Keratinocyte (primary cell): ENCODE results near the gene IPPK. TPM values are rescaled to one million over a fixed set of nuclear protein-coding genes. Genes with fewer than 3 reads are reported as not detected.
A peak's percentile ranks its signal among the peaks of the same experiment; 100 is the strongest.

Experiments used
- DNase-seq: peaks from one replicate; pipeline ENCODE4 v3.0.0-alpha.2; 2011; ENCODE audit warnings: low read depth, missing footprints, low spot score
- FAIRE-seq: peaks from 2 replicates; lab custom pipeline; 2011; peaks lifted over from hg19 to GRCh38; lab: Jason Lieb, UNC
- H2AFZ ChIP-seq: 2 replicates; pipeline ENCODE4 v1.6.0; 2012; ENCODE audit warnings: low read length, control low read depth, inconsistent platforms; ENCODE audit not compliant: control insufficient read depth
- H3K27ac ChIP-seq: 2 replicates; pipeline ENCODE4 v1.5.1; 2011; ENCODE audit warnings: low read length; ENCODE audit not compliant: control insufficient read depth, insufficient read depth
- H3K27me3 ChIP-seq: 3 replicates; pipeline ENCODE4 v1.6.0; 2011; ENCODE audit warnings: low read length; ENCODE audit not compliant: control insufficient read depth, insufficient read depth; ENCODE audit errors: extremely low read depth
- H3K36me3 ChIP-seq, 2 experiments: 2 replicates in 1 of 2; 3 replicates in 1 of 2; pipeline ENCODE4 v1.5.1; 2011; ENCODE audit warnings: low read length in 2 of 2, mild to moderate bottlenecking in 1 of 2; ENCODE audit not compliant: control insufficient read depth in 2 of 2, insufficient read depth in 2 of 2; ENCODE audit errors: extremely low read depth in 1 of 2
- H3K4me1 ChIP-seq: 3 replicates; pipeline ENCODE4 v1.5.1; 2011; ENCODE audit warnings: low read length; ENCODE audit not compliant: control insufficient read depth, insufficient read depth; ENCODE audit errors: extremely low read depth
- H3K4me2 ChIP-seq: 3 replicates; pipeline ENCODE4 v1.6.0; 2011; ENCODE audit warnings: low read depth, low read length; ENCODE audit not compliant: control insufficient read depth, insufficient read depth; ENCODE audit errors: extremely low read depth
- H3K4me3 ChIP-seq, 3 experiments: fragments of 200-600 bp in 1 of 3; sonication (generic) in 1 of 3; 2 replicates in 2 of 3; 3 replicates in 1 of 3; pipeline ENCODE4 v1.5.1; 2011 to 2016; ENCODE audit warnings: low read length in 3 of 3, mild to moderate bottlenecking in 3 of 3, control low read depth in 2 of 3, inconsistent platforms in 1 of 3, low read depth in 1 of 3, mixed read lengths in 1 of 3, mixed run types in 1 of 3, moderate library complexity in 1 of 3; ENCODE audit not compliant: control insufficient read depth in 2 of 3, insufficient read depth in 2 of 3; ENCODE audit errors: extremely low read depth in 1 of 3
- H3K79me2 ChIP-seq: 2 replicates; pipeline ENCODE4 v1.6.0; 2012; ENCODE audit warnings: low read length; ENCODE audit not compliant: control insufficient read depth, insufficient read depth
- H3K9ac ChIP-seq: 3 replicates; pipeline ENCODE4 v1.6.0; 2011; ENCODE audit warnings: low read length; ENCODE audit not compliant: control insufficient read depth, insufficient read depth; ENCODE audit errors: extremely low read depth
- H3K9me1 ChIP-seq: 3 replicates; pipeline ENCODE4 v1.6.0; 2011; ENCODE audit warnings: low read length; ENCODE audit not compliant: control insufficient read depth, insufficient read depth; ENCODE audit errors: extremely low read depth
- H3K9me3 ChIP-seq: 2 replicates; pipeline ENCODE4 v1.5.1; 2012; ENCODE audit warnings: low read depth, low read length; ENCODE audit not compliant: control insufficient read depth
- H4K20me1 ChIP-seq: 3 replicates; pipeline ENCODE4 v1.6.0; 2011; ENCODE audit warnings: low read length; ENCODE audit not compliant: control insufficient read depth, insufficient read depth; ENCODE audit errors: extremely low read depth
- EZH2 ChIP-seq: IDR thresholded peaks from one replicate; pipeline ENCODE4 v1.6.1; 2012; ENCODE audit warnings: inconsistent platforms, mild to moderate bottlenecking, low read length, moderate library complexity
- dilution Hi-C: fragments of 300-500 bp; cut with MboI; formaldehyde crosslinking; loops from one replicate; pipeline ENCODE4 v1.7.0; 2020; ENCODE audit warnings: low sequenced_read_pairs; ENCODE audit not compliant: extremely low pct_ligation_motif_present
- polyA plus RNA-seq, 5 experiments: library from polyadenylated mRNA; depleted of rRNA in 3 of 5; stranded (reverse) in 3 of 5; stranded (forward) in 1 of 5; unstranded in 1 of 5; fragments of >200 nt; gene quantifications; 1 replicate in 1 of 5; 2 replicates in 3 of 5; 3 replicates in 1 of 5; pipeline versions ENCODE4 v1.2.1 to v1.2.3, GENCODE V29; 2011 to 2012; ENCODE audit warnings: missing spikeins in 2 of 5, low read depth in 1 of 5, low replicate concordance in 1 of 5
- TF ChIP-seq, protein P1 (sequence below), 3 experiments: IDR thresholded peaks in 1 of 3; conservative IDR thresholded peaks in 1 of 3; optimal IDR thresholded peaks in 1 of 3; 2 replicates in 2 of 3; 3 replicates in 1 of 3; pipeline versions ENCODE3 to v1.5.1; 2011; ENCODE audit warnings: low read length in 3 of 3, mild to moderate bottlenecking in 3 of 3, moderate library complexity in 2 of 3, control low read depth in 1 of 3, inconsistent platforms in 1 of 3; ENCODE audit not compliant: insufficient read depth in 2 of 3; ENCODE audit errors: extremely low read depth in 1 of 3

Gene IPPK
- polyA plus RNA-seq, 1 donor (not counting 4 experiments of a cell fraction or from before 2014, with no cell fraction given): 32.4 TPM

- TF ChIP-seq EZH2: no peak
- TF ChIP-seq, protein P1, sequence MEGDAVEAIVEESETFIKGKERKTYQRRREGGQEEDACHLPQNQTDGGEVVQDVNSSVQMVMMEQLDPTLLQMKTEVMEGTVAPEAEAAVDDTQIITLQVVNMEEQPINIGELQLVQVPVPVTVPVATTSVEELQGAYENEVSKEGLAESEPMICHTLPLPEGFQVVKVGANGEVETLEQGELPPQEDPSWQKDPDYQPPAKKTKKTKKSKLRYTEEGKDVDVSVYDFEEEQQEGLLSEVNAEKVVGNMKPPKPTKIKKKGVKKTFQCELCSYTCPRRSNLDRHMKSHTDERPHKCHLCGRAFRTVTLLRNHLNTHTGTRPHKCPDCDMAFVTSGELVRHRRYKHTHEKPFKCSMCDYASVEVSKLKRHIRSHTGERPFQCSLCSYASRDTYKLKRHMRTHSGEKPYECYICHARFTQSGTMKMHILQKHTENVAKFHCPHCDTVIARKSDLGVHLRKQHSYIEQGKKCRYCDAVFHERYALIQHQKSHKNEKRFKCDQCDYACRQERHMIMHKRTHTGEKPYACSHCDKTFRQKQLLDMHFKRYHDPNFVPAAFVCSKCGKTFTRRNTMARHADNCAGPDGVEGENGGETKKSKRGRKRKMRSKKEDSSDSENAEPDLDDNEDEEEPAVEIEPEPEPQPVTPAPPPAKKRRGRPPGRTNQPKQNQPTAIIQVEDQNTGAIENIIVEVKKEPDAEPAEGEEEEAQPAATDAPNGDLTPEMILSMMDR (optimal IDR thresholded peaks at IDR 0.05 in 1 of 3, IDR thresholded peaks at IDR 0.05 in 1 of 3, conservative IDR thresholded peaks at IDR 0.05 in 1 of 3; ENCODE audit: extremely low read depth in 1 of 3, insufficient read depth in 2 of 3, low read length in 3 of 3): no peak
- Histone ChIP-seq H2AFZ (no peak overlapping the region), H3K4me2 (no peak overlapping the region), H3K9ac (peak overlapping the region; percentile 2), H3K4me1 (peaks cover 54% of the 10 kb centered on the region), H4K20me1 (peaks cover 2% of the 10 kb centered on the region), H3K9me1 (peaks cover 2% of the 10 kb centered on the region), H3K36me3 (peaks cover 61 to 62% of the 10 kb centered on the region in 2 experiments), H3K9me3 (no peaks in the 10 kb centered on the region), H3K79me2 (peaks cover 43% of the 10 kb centered on the region), H3K4me3 (no peak overlapping the region), H3K27ac (peak overlapping the region; percentile 87), H3K27me3 (no peaks in the 10 kb centered on the region)
- FAIRE-seq (peak; percentile 13), DNase-seq (no peak)
- dilution Hi-C loops: no loop called here
Observed at GRCh38 chr9:92718086-92719001, 48.4 kb upstream of the IPPK start.

- H3K9me3 ChIP-seq: no peaks in the 10 kb centered on the region
- peaks cover 46% of the 10 kb centered on the region for H3K4me1 ChIP-seq
- H3K4me3 ChIP-seq: no peak overlapping the region
- peak overlapping the region; percentile 45 for H3K9ac ChIP-seq
- dilution Hi-C loops: no loop called here
- H3K36me3 ChIP-seq: peaks cover 62 to 66% of the 10 kb centered on the region in 2 experiments
- peaks cover 2% of the 10 kb centered on the region for H3K9me1 ChIP-seq
- DNase-seq (no peak), FAIRE-seq (peak; percentile 17)
- TF ChIP-seq, protein P1 (optimal IDR thresholded peaks at IDR 0.05 in 1 of 3, IDR thresholded peaks at IDR 0.05 in 1 of 3, conservative IDR thresholded peaks at IDR 0.05 in 1 of 3; ENCODE audit: extremely low read depth in 1 of 3, insufficient read depth in 2 of 3, low read length in 3 of 3): no peak
- TF ChIP-seq EZH2: no peak
- H4K20me1 ChIP-seq: peaks cover 2% of the 10 kb centered on the region
- H3K27ac ChIP-seq: peak overlapping the region; percentile 87
- H2AFZ ChIP-seq: no peak overlapping the region
- peaks cover 44% of the 10 kb centered on the region for H3K79me2 ChIP-seq
- peak overlapping the region; percentile 13 for H3K4me2 ChIP-seq
- no peaks in the 10 kb centered on the region for H3K27me3 ChIP-seq
Observed at GRCh38 chr9:92717201-92718085, 47.5 kb upstream of the IPPK start.
